Suprapubic skin (tissue), 3 donors: Measurements from ENCODE around the gene DENND2A.

ENCODE experiments used
- CTCF ChIP-seq, 2 donors: fragments of 200-600 bp in 1 of 2; fragments of 450-650 bp in 1 of 2; sonication (generic) in 1 of 2; IDR thresholded peaks; one replicate each; pipeline ENCODE4 v1.5.1; 2016 to 2019; ENCODE audit warnings: antibody characterized with exemption in 2 of 2, mild to moderate bottlenecking in 1 of 2, moderate library complexity in 1 of 2
- POLR2A ChIP-seq, 2 donors: fragments of 450-650 bp; IDR thresholded peaks; one replicate each; pipeline ENCODE4 v1.6.1; 2017; ENCODE audit warnings: antibody characterized with exemption in 2 of 2, mild to moderate bottlenecking in 2 of 2, moderate library complexity in 2 of 2

- TF ChIP-seq CTCF (IDR thresholded peaks at IDR 0.05) (no peak), POLR2A (IDR thresholded peaks at IDR 0.05) (no peak)
These were observed 98.9 kb downstream of the DENND2A start for GRCh38 chr7:140541513-140542227.
